A673 (cell line): ENCODE results near the gene ZNF763. TPM values are rescaled to one million over a fixed set of nuclear protein-coding genes. Genes with fewer than 3 reads are reported as not detected.
"Not testable (repeated sequence)": the region's sequence is repeated elsewhere in the genome, so short reads cannot be mapped to it uniquely, and the experiment has no call there.

Experiments
- BruUV-seq: library from RNA; stranded (reverse); fragments of 400-500 nt; replicated peaks from 2 replicates; lab custom pipeline; 2021; lab: Mats Ljungman, UMichigan
- CTCF ChIA-PET: fragments of 300-600 bp; sonication (Branson Sonifier 250); formaldehyde crosslinking; loops from one replicate; lab custom pipeline; 2022; ENCODE audit warnings: antibody characterized with exemption; lab: Charles Lee
- POLR2A ChIA-PET: fragments of 300-600 bp; sonication (Branson Sonifier 250); formaldehyde crosslinking; loops from one replicate; lab custom pipeline; 2022; ENCODE audit warnings: antibody characterized with exemption; ENCODE audit not compliant: low non-redundant PET; lab: Charles Lee
- DNase-seq: peaks from one replicate; pipeline ENCODE4 v3.0.0-alpha.2; 2015; ENCODE audit warnings: low spot score
- H3K27ac ChIP-seq: fragments of 200-600 bp; sonication (generic); 2 replicates; pipeline ENCODE4 v1.5.1; 2016; ENCODE audit warnings: mixed run types, low read depth, mild to moderate bottlenecking, mixed read lengths, antibody characterized with exemption, low read length; ENCODE audit not compliant: poor library complexity, severe bottlenecking
- H3K27me3 ChIP-seq: fragments of 200-600 bp; sonication (generic); replicated peaks from 2 replicates; pipeline ENCODE4 v1.6.1; 2017; ENCODE audit warnings: mixed run types, low read depth, mild to moderate bottlenecking, mixed read lengths, antibody characterized with exemption, low read length; ENCODE audit not compliant: insufficient read depth, poor library complexity
- H3K36me3 ChIP-seq: fragments of 200-600 bp; sonication (generic); 2 replicates; pipeline ENCODE4 v1.6.1; 2016; ENCODE audit warnings: mixed run types, mild to moderate bottlenecking, mixed read lengths, antibody characterized with exemption, low read length; ENCODE audit not compliant: insufficient read depth, poor library complexity, severe bottlenecking
- H3K4me1 ChIP-seq: fragments of 200-600 bp; sonication (generic); 2 replicates; pipeline ENCODE4 v1.6.1; 2017; ENCODE audit warnings: mixed run types, mild to moderate bottlenecking, mixed read lengths, antibody characterized with exemption, low read length; ENCODE audit not compliant: insufficient read depth, poor library complexity, severe bottlenecking
- H3K4me3 ChIP-seq: fragments of 200-600 bp; sonication (generic); 2 replicates; pipeline ENCODE4 v1.5.1; 2016; ENCODE audit warnings: low read depth, mixed run types, mild to moderate bottlenecking, mixed read lengths, low read length; ENCODE audit not compliant: poor library complexity, severe bottlenecking
- H3K9me3 ChIP-seq: fragments of 200-600 bp; sonication (generic); 2 replicates; pipeline ENCODE4 v1.6.1; 2016; ENCODE audit warnings: mixed run types, low read depth, mild to moderate bottlenecking, mixed read lengths, antibody characterized with exemption, low read length; ENCODE audit not compliant: poor library complexity, severe bottlenecking
- CTCF ChIP-seq: fragments of 300-800, 200-600 bp; sonication (generic); conservative IDR thresholded peaks from 2 replicates; pipeline ENCODE4 v1.5.1; 2017; ENCODE audit warnings: low read depth, mild to moderate bottlenecking, antibody characterized with exemption, low read length, moderate library complexity, mixed read lengths
- EZH2 ChIP-seq: fragments of 200-600 bp; sonication (generic); IDR thresholded peaks from 2 replicates; pipeline ENCODE4 v1.6.1; 2017; ENCODE audit warnings: borderline replicate concordance, low read depth, mild to moderate bottlenecking, mixed read lengths, antibody characterized with exemption, low read length; ENCODE audit not compliant: poor library complexity, severe bottlenecking
- intact Hi-C: fragments of 100-400 bp; cut with micrococcal nuclease; formaldehyde crosslinking; loops from one replicate; pipeline ENCODE4 v1.10.0; 2022; ENCODE audit not compliant: unreplicated experiment
- total RNA-seq: library from RNA; stranded (reverse); gene quantifications from 2 replicates; pipeline ENCODE4 v1.2.3, GENCODE V29; 2021

ZNF763 gene
- total RNA-seq, 1 experiment from 2014 or later: not detected

GRCh38 chr19:11924886-11925650 lies 39.8 kb upstream of the ZNF763 start, which contains the start of gene ZNF700:
Gene ZNF700 (plus strand): TSS chr19:11925107. CDS start chr19:11925211, 104 bp downstream.
- peak within 1 kb of the TSS; percentile 90 for H3K27ac ChIP-seq
- no peaks in the 10 kb centered on the region for H3K4me1 ChIP-seq
- peaks cover 12% of the 10 kb centered on the region for H3K36me3 ChIP-seq
- ChIA-PET CTCF (interaction anchor here (0.5 to 1.8 kb wide), 4 partner anchors 63 to 224 kb away, joined by 3 to 16 read pairs (median 4); no protein-coding TSS in a partner anchor), POLR2A (interaction anchor here (0.5 kb wide), 2 partner anchors 218 to 226 kb away, joined by 5 to 6 read pairs; no protein-coding TSS in a partner anchor)
- BruUV-seq: no TSS peak
- no peak for TF ChIP-seq EZH2
- no peak for TF ChIP-seq CTCF
- DNase-seq: peak; percentile 96
- peaks cover 4% of the 10 kb centered on the region for H3K9me3 ChIP-seq
- H3K4me3 ChIP-seq: peak within 1 kb of the TSS; percentile 82
- H3K27me3 ChIP-seq: no peaks in the 10 kb centered on the region
- intact Hi-C loops: loop anchor here (2.0 kb wide), 2 partner anchors 64 to 216 kb away; partner anchors contain the start of gene ZNF20

GRCh38 chr19:11925651-11926187 lies 39.1 kb upstream of the ZNF763 start:
- POLR2A ChIA-PET: interaction anchor here (0.5 kb wide), 1 partner anchor 225 kb away, joined by 5 read pairs; no protein-coding TSS in a partner anchor

GRCh38 chr19:11927227-11927626 lies 37.6 kb upstream of the ZNF763 start:
- intact Hi-C loops: no loop called here
- POLR2A ChIA-PET: no interaction called here

More at GRCh38 chr19:11925651-11926187, 39.1 kb upstream of the ZNF763 start:
- Histone ChIP-seq H3K4me3 (peak overlapping the region; percentile 82), H3K36me3 (peaks cover 12% of the 10 kb centered on the region), H3K27ac (peak overlapping the region; percentile 90)
- H3K9me3 ChIP-seq, H3K27me3 ChIP-seq, CTCF ChIA-PET, BruUV-seq, DNase-seq, H3K4me1 ChIP-seq: not testable (repeated sequence)
- intact Hi-C loops: loop anchor here (2.0 kb wide), 2 partner anchors 63 to 215 kb away; partner anchors contain the start of gene ZNF20

More at GRCh38 chr19:11927227-11927626, 37.6 kb upstream of the ZNF763 start:
- Histone ChIP-seq H3K36me3 (peaks cover 12% of the 10 kb centered on the region), H3K4me3 (no peak overlapping the region), H3K4me1 (no peaks in the 10 kb centered on the region), H3K9me3 (peaks cover 4% of the 10 kb centered on the region), H3K27ac (no peak overlapping the region), H3K27me3 (no peaks in the 10 kb centered on the region)
- CTCF ChIA-PET: no interaction called here
- no peak for DNase-seq
- no TSS peak for BruUV-seq
- TF ChIP-seq CTCF: no peak
- TF ChIP-seq EZH2: no peak
